ENCODE results near the gene KL. TPM values are rescaled to one million over a fixed set of nuclear protein-coding genes. Genes with fewer than 3 reads are reported as not detected.

KL gene
- total RNA-seq, 1 experiment from 2014 or later: not detected

DNA sequence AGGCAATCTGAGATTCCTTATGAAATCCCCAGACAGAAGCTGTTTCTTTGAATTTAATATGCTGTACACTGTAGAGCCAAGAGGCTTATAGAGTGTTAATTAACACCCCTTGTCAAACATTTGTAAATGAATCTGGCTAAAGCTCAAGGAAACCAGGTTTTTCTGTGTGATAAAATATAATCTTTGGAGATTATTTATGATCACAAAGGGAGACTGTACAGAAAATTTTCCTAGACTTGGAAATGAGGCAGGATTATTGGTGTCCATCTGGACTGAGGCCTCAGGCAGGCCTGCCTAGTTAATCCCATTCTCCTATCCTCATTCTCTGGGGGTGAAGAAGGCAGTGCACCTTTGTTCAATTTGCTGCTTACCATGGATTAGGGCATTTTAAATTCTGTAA lies 17.8 kb downstream of the KL start:
- Mint-ChIP-seq H3K4me1 (peaks cover 7% of the 10 kb centered on the region), H3K9me3 (no peaks in the 10 kb centered on the region), H3K36me3 (no peaks in the 10 kb centered on the region), H3K27ac (no peak overlapping the region), H3K27me3 (ENCODE audit: low read depth) (no peaks in the 10 kb centered on the region), H3K4me3 (no peak overlapping the region)
- no peak for DNase-seq (ENCODE audit: low spot score)
- CTCF ChIA-PET: no interaction called here
- ATAC-seq: no peak
- TF ChIP-seq, protein P1, sequence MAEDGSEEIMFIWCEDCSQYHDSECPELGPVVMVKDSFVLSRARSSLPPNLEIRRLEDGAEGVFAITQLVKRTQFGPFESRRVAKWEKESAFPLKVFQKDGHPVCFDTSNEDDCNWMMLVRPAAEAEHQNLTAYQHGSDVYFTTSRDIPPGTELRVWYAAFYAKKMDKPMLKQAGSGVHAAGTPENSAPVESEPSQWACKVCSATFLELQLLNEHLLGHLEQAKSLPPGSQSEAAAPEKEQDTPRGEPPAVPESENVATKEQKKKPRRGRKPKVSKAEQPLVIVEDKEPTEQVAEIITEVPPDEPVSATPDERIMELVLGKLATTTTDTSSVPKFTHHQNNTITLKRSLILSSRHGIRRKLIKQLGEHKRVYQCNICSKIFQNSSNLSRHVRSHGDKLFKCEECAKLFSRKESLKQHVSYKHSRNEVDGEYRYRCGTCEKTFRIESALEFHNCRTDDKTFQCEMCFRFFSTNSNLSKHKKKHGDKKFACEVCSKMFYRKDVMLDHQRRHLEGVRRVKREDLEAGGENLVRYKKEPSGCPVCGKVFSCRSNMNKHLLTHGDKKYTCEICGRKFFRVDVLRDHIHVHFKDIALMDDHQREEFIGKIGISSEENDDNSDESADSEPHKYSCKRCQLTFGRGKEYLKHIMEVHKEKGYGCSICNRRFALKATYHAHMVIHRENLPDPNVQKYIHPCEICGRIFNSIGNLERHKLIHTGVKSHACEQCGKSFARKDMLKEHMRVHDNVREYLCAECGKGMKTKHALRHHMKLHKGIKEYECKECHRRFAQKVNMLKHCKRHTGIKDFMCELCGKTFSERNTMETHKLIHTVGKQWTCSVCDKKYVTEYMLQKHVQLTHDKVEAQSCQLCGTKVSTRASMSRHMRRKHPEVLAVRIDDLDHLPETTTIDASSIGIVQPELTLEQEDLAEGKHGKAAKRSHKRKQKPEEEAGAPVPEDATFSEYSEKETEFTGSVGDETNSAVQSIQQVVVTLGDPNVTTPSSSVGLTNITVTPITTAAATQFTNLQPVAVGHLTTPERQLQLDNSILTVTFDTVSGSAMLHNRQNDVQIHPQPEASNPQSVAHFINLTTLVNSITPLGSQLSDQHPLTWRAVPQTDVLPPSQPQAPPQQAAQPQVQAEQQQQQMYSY (CRISPR knock-in tag; IDR thresholded peaks at IDR 0.05): no peak
- TF ChIP-seq TEAD4 (CRISPR knock-in tag; IDR thresholded peaks at IDR 0.05) (no peak), TCF7 (CRISPR knock-in tag; IDR thresholded peaks at IDR 0.05; ENCODE audit: low read depth) (no peak), ZNF317 (CRISPR knock-in tag; IDR thresholded peaks at IDR 0.05; ENCODE audit: borderline replicate concordance, low read depth) (no peak), NR3C1 (CRISPR knock-in tag; conservative IDR thresholded peaks at IDR 0.05; ENCODE audit: low read depth) (no peak), ZNF671 (CRISPR knock-in tag; IDR thresholded peaks at IDR 0.05) (no peak), JUN (CRISPR knock-in tag; IDR thresholded peaks at IDR 0.05) (no peak), MXD4 (CRISPR knock-in tag; IDR thresholded peaks at IDR 0.05; ENCODE audit: borderline replicate concordance) (no peak), FOXJ3 (CRISPR knock-in tag; IDR thresholded peaks at IDR 0.05; ENCODE audit: borderline replicate concordance) (no peak), ELF4 (CRISPR knock-in tag; IDR thresholded peaks at IDR 0.05; ENCODE audit: low read depth) (no peak), ZNF232 (CRISPR knock-in tag; IDR thresholded peaks at IDR 0.05) (no peak)
- TF ChIP-seq, protein P2, sequence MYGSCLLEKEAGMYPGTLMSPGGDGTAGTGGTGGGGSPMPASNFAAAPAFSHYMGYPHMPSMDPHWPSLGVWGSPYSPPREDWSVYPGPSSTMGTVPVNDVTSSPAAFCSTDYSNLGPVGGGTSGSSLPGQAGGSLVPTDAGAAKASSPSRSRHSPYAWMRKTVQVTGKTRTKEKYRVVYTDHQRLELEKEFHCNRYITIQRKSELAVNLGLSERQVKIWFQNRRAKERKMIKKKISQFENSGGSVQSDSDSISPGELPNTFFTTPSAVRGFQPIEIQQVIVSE (CRISPR knock-in tag; IDR thresholded peaks at IDR 0.05; ENCODE audit: borderline replicate concordance): no peak
- TF ChIP-seq, protein P3, sequence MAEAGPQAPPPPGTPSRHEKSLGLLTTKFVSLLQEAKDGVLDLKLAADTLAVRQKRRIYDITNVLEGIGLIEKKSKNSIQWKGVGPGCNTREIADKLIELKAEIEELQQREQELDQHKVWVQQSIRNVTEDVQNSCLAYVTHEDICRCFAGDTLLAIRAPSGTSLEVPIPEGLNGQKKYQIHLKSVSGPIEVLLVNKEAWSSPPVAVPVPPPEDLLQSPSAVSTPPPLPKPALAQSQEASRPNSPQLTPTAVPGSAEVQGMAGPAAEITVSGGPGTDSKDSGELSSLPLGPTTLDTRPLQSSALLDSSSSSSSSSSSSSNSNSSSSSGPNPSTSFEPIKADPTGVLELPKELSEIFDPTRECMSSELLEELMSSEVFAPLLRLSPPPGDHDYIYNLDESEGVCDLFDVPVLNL (CRISPR knock-in tag; IDR thresholded peaks at IDR 0.05; ENCODE audit: borderline replicate concordance, low read depth): no peak
- TF ChIP-seq, protein P4, sequence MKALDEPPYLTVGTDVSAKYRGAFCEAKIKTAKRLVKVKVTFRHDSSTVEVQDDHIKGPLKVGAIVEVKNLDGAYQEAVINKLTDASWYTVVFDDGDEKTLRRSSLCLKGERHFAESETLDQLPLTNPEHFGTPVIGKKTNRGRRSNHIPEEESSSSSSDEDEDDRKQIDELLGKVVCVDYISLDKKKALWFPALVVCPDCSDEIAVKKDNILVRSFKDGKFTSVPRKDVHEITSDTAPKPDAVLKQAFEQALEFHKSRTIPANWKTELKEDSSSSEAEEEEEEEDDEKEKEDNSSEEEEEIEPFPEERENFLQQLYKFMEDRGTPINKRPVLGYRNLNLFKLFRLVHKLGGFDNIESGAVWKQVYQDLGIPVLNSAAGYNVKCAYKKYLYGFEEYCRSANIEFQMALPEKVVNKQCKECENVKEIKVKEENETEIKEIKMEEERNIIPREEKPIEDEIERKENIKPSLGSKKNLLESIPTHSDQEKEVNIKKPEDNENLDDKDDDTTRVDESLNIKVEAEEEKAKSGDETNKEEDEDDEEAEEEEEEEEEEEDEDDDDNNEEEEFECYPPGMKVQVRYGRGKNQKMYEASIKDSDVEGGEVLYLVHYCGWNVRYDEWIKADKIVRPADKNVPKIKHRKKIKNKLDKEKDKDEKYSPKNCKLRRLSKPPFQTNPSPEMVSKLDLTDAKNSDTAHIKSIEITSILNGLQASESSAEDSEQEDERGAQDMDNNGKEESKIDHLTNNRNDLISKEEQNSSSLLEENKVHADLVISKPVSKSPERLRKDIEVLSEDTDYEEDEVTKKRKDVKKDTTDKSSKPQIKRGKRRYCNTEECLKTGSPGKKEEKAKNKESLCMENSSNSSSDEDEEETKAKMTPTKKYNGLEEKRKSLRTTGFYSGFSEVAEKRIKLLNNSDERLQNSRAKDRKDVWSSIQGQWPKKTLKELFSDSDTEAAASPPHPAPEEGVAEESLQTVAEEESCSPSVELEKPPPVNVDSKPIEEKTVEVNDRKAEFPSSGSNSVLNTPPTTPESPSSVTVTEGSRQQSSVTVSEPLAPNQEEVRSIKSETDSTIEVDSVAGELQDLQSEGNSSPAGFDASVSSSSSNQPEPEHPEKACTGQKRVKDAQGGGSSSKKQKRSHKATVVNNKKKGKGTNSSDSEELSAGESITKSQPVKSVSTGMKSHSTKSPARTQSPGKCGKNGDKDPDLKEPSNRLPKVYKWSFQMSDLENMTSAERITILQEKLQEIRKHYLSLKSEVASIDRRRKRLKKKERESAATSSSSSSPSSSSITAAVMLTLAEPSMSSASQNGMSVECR (CRISPR knock-in tag; IDR thresholded peaks at IDR 0.05; ENCODE audit: borderline replicate concordance): no peak
- TF ChIP-seq, protein P5, sequence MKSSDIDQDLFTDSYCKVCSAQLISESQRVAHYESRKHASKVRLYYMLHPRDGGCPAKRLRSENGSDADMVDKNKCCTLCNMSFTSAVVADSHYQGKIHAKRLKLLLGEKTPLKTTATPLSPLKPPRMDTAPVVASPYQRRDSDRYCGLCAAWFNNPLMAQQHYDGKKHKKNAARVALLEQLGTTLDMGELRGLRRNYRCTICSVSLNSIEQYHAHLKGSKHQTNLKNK (CRISPR knock-in tag; IDR thresholded peaks at IDR 0.05): no peak
- TF ChIP-seq, protein P6, sequence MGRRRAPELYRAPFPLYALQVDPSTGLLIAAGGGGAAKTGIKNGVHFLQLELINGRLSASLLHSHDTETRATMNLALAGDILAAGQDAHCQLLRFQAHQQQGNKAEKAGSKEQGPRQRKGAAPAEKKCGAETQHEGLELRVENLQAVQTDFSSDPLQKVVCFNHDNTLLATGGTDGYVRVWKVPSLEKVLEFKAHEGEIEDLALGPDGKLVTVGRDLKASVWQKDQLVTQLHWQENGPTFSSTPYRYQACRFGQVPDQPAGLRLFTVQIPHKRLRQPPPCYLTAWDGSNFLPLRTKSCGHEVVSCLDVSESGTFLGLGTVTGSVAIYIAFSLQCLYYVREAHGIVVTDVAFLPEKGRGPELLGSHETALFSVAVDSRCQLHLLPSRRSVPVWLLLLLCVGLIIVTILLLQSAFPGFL (CRISPR knock-in tag; IDR thresholded peaks at IDR 0.05; ENCODE audit: borderline replicate concordance): no peak
- TF ChIP-seq, protein P7, sequence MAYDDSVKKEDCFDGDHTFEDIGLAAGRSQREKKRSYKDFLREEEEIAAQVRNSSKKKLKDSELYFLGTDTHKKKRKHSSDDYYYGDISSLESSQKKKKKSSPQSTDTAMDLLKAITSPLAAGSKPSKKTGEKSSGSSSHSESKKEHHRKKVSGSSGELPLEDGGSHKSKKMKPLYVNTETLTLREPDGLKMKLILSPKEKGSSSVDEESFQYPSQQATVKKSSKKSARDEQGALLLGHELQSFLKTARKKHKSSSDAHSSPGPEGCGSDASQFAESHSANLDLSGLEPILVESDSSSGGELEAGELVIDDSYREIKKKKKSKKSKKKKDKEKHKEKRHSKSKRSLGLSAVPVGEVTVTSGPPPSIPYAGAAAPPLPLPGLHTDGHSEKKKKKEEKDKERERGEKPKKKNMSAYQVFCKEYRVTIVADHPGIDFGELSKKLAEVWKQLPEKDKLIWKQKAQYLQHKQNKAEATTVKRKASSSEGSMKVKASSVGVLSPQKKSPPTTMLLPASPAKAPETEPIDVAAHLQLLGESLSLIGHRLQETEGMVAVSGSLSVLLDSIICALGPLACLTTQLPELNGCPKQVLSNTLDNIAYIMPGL (CRISPR knock-in tag; IDR thresholded peaks at IDR 0.05): no peak
- TF ChIP-seq, protein P8, sequence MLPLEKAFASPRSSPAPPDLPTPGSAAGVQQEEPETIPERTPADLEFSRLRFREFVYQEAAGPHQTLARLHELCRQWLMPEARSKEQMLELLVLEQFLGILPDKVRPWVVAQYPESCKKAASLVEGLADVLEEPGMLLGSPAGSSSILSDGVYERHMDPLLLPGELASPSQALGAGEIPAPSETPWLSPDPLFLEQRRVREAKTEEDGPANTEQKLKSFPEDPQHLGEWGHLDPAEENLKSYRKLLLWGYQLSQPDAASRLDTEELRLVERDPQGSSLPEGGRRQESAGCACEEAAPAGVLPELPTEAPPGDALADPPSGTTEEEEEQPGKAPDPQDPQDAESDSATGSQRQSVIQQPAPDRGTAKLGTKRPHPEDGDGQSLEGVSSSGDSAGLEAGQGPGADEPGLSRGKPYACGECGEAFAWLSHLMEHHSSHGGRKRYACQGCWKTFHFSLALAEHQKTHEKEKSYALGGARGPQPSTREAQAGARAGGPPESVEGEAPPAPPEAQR (CRISPR knock-in tag; IDR thresholded peaks at IDR 0.05): no peak
- TF ChIP-seq, protein P9, sequence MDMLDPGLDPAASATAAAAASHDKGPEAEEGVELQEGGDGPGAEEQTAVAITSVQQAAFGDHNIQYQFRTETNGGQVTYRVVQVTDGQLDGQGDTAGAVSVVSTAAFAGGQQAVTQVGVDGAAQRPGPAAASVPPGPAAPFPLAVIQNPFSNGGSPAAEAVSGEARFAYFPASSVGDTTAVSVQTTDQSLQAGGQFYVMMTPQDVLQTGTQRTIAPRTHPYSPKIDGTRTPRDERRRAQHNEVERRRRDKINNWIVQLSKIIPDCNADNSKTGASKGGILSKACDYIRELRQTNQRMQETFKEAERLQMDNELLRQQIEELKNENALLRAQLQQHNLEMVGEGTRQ (CRISPR knock-in tag; IDR thresholded peaks at IDR 0.05): no peak
- POLR2A ChIA-PET: no interaction called here
